Erythroblast (primary cell): ENCODE measurements around the gene TENM4.

Experiments used
- GATA1 ChIP-seq: IDR thresholded peaks from 2 replicates; pipeline ENCODE4 v1.6.1; 2011; ENCODE audit warnings: low read depth, mild to moderate bottlenecking, control low read depth, low read length, moderate library complexity
- POLR2A ChIP-seq: IDR thresholded peaks from 2 replicates; pipeline ENCODE4 v1.6.1; 2011; ENCODE audit warnings: mild to moderate bottlenecking, low read length

DNA sequence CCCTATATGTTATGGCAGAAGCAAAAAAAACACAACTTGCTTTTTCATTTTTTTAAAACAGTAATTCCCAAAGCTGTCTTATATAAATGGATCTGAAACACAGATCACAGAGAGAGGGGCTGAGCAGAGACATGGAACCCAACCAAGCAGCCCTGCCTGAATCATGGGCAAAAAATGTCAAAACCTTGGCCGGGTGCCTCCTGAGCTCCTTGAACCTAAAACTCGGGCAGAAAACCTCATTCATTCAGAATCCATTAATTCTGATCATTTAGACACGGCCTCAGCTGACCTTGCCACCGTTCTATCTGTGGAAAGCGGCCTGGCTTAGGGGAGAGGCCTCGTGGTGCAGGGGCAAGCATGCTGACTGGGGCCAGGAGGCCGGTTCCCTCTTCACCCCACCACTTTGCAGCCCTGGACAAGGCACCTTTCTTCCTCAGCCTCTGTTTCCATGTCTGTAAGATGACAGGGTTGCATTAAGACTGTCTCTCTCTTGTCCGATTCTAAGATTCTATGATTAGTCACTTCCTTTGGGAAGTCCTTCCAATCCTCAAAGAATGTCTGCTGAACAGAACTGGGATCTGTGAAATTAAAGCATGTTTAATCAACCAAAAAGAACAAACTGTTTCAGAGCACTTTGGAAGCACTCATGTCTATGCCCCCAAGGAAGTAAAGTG lies 26.0 kb downstream of the TENM4 start:
- TF ChIP-seq POLR2A: no peak
- no peak for TF ChIP-seq GATA1
